AG20443 (cell line): ENCODE measurements around the gene DACT2.
"Not testable (repeated sequence)": the region's sequence is repeated elsewhere in the genome, so short reads cannot be mapped to it uniquely, and the experiment has no call there.

ENCODE experiments used
- DNase-seq: peaks from one replicate; pipeline ENCODE4 v3.0.0; 2012; ENCODE audit warnings: low spot score, mixed read lengths

The DACT2 gene

GRCh38 chr6:168320634-168321033 lies 1.1 kb upstream of the DACT2 start:
- no peak for DNase-seq

GRCh38 chr6:168318579-168319278 lies 848 bp downstream of the DACT2 start:
- DNase-seq: no peak

- no peak for DNase-seq
Measured at GRCh38 chr6:168318090-168318489, 1.5 kb downstream of the DACT2 start.

DNA sequence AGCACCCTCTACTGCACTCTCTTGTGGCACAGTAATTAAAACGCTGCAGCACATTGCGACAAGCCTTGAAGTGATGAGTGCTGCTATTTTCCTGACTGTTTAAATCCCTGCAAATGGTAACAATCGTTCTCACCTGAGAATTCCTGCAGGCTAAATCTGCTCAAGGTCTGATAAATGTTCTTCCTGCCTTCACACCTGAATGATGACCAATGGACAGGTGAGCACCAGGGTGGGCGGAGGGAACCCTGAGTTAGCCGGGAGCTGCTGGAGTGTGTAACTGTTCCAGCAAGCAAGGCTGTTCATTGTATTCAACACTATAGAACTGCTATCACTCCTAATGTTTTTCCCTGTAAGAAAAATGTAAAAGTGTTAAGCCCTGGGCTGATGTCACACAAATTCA lies 4.0 kb downstream of the DACT2 start:
- DNase-seq: no peak

GRCh38 chr6:168314948-168315347 lies 4.6 kb downstream of the DACT2 start:
- peak; percentile 59 for DNase-seq

GRCh38 chr6:168314021-168314420 lies 5.6 kb downstream of the DACT2 start:
- DNase-seq: no peak

DNA sequence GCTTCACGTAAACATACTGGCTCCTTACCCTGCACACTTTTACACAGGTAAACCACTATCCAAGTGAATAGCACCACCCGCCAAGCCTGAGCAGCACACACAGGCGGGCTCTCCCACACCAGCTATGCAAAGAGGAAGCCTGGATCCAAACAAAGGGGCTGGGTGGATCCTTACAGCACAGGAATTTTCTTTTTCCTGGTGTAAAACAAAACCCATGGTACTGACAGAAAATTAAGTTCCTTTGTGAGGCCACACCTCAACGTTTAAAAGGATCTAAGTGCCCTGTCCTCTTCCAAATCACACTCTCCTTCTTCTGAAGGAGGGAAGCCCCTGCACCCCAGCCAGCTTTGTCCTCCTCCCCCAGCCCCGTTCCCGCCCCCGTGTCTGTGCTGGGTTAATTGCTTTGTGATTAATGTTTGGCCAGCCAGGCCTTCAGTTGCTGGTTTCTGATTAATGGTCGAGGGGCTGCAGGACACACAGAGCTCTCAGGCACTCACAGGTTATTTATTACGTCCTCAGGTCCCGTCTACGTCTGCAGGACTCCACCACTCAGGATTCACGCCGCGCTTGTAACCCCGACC lies 6.1 kb downstream of the DACT2 start:
- DNase-seq: no peak

- not testable (repeated sequence) for DNase-seq
Measured at GRCh38 chr6:168312125-168312507, 7.5 kb downstream of the DACT2 start.

GRCh38 chr6:168311410-168312124 lies 8.0 kb downstream of the DACT2 start:
- no peak for DNase-seq

GRCh38 chr6:168310945-168311344 lies 8.6 kb downstream of the DACT2 start:
- DNase-seq: no peak

GRCh38 chr6:168310403-168310802 lies 9.2 kb downstream of the DACT2 start:
- DNase-seq: no peak

DNA sequence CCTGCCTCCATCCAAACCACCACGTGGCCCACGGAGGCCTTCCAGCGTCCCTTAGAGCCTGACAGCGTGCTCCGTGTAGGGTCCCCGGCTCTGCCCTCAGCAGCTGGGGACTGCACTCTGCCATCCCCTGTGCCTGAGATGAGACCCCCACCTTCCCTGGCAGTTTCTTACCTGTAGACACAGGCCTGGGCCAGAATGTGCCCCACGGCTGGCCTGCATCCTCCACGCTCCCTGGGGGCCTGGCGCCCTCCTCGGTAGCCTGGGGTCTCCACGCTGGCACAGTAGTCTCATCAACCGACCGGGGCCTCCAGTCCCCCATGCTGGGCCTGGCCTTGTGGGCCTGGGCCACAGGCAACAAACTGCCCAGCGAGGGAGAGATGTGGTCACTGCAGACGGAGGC lies 9.6 kb downstream of the DACT2 start:
- no peak for DNase-seq

DNA sequence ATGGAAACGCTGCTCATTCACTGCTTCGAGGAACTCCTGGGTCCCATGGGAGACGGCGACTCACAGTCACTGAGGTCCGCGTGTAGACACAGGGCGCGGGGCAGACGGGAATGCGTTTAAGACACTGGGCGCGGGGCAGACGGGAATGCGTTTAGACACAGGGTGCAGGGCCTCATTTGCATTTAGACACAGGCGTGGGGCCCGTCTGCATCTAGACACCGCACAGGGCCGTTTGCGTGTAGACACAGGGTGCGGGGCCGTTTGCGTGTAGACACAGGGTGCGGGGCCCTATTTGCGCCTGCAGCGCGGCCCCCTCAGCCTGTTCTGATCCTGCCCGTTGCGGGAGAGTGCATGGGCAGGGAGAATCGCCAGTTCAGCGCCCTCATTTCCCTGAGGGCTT lies 10.4 kb downstream of the DACT2 start:
- no peak for DNase-seq

- DNase-seq: no peak
Measured at GRCh38 chr6:168308390-168309144, 11.0 kb downstream of the DACT2 start.

DNA sequence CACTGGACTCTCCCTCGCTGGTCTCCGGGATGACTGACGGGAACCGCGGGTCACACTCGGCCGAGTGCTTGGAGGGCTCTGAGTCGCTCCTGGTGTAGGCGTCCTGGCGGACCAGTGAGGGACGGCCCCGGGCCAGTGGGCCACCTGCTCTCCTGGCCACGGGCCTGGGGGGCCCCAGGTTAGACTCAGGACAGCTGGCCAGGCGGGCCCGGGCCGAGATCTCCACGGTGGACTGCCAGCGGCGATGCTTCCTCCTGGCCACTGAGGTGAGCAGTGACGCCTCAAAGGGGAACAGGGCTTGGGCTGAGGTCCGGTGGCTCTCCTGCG lies 11.9 kb downstream of the DACT2 start:
- no peak for DNase-seq

GRCh38 chr6:168307015-168307694 lies 12.4 kb downstream of the DACT2 start:
- no peak for DNase-seq

- no peak for DNase-seq
Measured at GRCh38 chr6:168305863-168306262, 13.7 kb downstream of the DACT2 start.

DNA sequence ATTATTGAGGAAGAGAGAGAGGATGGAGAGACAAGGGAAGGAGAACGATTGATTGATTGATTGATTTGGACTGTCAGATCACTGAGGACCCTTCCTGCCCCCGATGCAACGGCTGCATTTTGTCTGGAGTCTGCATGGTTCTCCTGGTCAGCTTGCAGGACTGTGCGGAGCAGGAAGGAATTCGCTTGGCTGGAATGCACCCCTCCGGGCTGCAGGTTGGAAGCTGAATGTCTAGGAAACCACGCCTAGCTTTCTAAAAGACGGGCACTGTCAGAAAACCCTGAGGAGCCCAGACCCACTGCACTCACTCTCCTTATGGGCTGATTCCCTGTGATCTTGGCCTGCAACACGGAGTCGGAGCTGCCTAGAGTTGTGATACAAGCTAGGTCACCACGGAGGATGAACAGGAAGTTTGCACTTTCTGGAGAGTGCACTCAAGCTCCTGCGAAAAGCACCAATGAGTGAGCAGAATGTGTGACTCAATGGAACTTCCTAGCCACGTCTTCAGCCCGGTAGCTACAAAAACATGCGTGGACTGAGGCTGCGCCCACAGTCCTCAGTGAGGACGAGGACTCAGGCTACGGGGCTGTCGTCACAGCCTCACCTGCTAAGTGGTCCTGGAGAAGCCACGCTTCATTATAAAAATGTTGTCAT lies 14.4 kb downstream of the DACT2 start:
- no peak for DNase-seq

DNA sequence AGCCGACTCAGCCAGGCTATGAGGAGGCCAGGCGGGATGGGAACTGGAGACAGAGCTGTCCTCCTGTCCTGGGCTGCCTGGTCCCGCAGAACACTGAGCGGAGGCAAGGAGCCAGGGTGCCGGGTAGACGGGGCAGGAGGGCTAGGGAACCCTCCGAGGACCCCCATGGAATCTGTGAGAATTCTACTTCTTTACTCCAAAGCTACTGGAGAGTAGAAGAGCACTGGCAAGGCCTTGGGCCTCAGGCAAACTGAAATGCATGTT lies 14.9 kb downstream of the DACT2 start:
- no peak for DNase-seq

- DNase-seq: no peak
Measured at GRCh38 chr6:168303982-168304751, 15.4 kb downstream of the DACT2 start.

GRCh38 chr6:168302534-168302933 lies 17.0 kb downstream of the DACT2 start:
- no peak for DNase-seq
